ENCODE data around the gene SLC38A10. TPM values are rescaled to one million over a fixed set of nuclear protein-coding genes. Genes with fewer than 3 reads are reported as not detected.

SLC38A10 gene
- total RNA-seq, 1 experiment from 2014 or later, result 43.8 TPM

- Histone ChIP-seq H3K18ac (ENCODE audit: insufficient read length, low read depth, low read length) (no peak overlapping the region), H2BK5ac (ENCODE audit: insufficient read length, low read length) (no peak overlapping the region), H2AK5ac (ENCODE audit: insufficient read length, low read length) (no peak overlapping the region), H4K91ac (ENCODE audit: insufficient read length, low read depth, low read length) (no peak overlapping the region), H3K27me3 (ENCODE audit: insufficient read depth, low read length) (no peaks in the 10 kb centered on the region), H2BK20ac (ENCODE audit: low read depth, low read length, poor library complexity, severe bottlenecking) (no peak overlapping the region), H3K4me2 (ENCODE audit: insufficient read depth, insufficient read length, low read length) (no peak overlapping the region), H3K4me1 (ENCODE audit: insufficient read depth, low read length) (no peaks in the 10 kb centered on the region), H3K9ac (ENCODE audit: extremely low read depth, insufficient read length, low read length) (no peak overlapping the region), H3K79me2 (ENCODE audit: insufficient read depth, low read length) (no peaks in the 10 kb centered on the region), H3K4ac (ENCODE audit: low read depth, low read length) (no peak overlapping the region), H3K27ac (ENCODE audit: insufficient read length, low read depth, low read length) (no peak overlapping the region), H4K5ac (ENCODE audit: insufficient read length, low read depth, low read length) (no peak overlapping the region), H3K23me2 (ENCODE audit: insufficient read length, low read depth, low read length, poor library complexity, severe bottlenecking) (no peaks in the 10 kb centered on the region), H3K14ac (ENCODE audit: insufficient read depth, low read length) (no peak overlapping the region), H3K79me1 (ENCODE audit: insufficient read depth, low read depth, low read length, poor library complexity, severe bottlenecking) (no peaks in the 10 kb centered on the region), H4K20me1 (ENCODE audit: control insufficient read depth, insufficient read depth, insufficient read length) (no peaks in the 10 kb centered on the region), H3K56ac (ENCODE audit: insufficient read length, low read depth, low read length) (no peak overlapping the region), H2BK120ac (ENCODE audit: low read depth, low read length, poor library complexity, severe bottlenecking) (no peak overlapping the region), H3T11ph (ENCODE audit: low read length) (no peak overlapping the region), H3K23ac (ENCODE audit: insufficient read length, low read depth, low read length) (no peak overlapping the region), H2BK12ac (ENCODE audit: insufficient read length, low read depth, low read length) (no peak overlapping the region), H4K8ac (replicated peaks; ENCODE audit: insufficient read length, low read depth, low read length) (no peak overlapping the region), H3K9me3 (ENCODE audit: control insufficient read depth, low read depth, low read length) (no peaks in the 10 kb centered on the region), H2BK15ac (ENCODE audit: low read depth, low read length) (no peak overlapping the region), H2AFZ (ENCODE audit: low read length) (no peak overlapping the region)
- Mint-ChIP-seq H3K9me3 (no peaks in the 10 kb centered on the region), H3K4me3 (no peak overlapping the region), H3K4me1 (no peaks in the 10 kb centered on the region), H3K27ac (no peak overlapping the region), H3K27me3 (ENCODE audit: low read depth) (no peaks in the 10 kb centered on the region), H3K36me3 (ENCODE audit: insufficient read depth in 1 of 3, low read depth in 3 of 3) (peaks cover 2 to 30% (median 25%) of the 10 kb centered on the region in 3 experiments; a peak in 6 of 7 replicates)
- WGBS (ENCODE audit: extremely low coverage, insufficient read length, low lambda C conversion rate), result no CpG with 5 or more reads among the region's 36 CpGs
- DNase-seq, result no peak
- no peak for TF ChIP-seq CTCF (conservative IDR thresholded peaks at IDR 0.05)
These were observed 33.3 kb downstream of the SLC38A10 start for GRCh38 chr17:81261582-81262336.

Data from H9 (cell line).